Measurements from ENCODE around the gene ZNF385B.

DNA sequence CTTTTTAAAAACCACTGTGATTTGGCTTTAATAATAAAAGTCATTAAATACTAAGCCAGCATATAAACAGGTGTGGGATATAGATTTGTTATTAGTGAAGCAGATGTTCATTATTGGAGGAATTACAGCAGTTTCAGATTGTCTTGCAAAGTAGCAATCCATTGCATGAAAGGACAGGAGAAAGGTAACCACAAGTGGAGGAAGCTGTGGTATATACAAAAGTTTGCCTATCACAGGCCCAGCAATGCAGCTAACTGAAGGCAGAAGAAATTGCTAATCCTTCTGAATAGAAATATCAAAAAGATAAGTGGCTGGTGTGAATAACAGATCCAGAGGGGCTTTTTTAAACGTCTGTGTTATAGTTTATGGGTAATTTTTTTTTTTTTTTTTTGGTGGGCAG lies 199.4 kb downstream of the ZNF385B start:
- TF ChIP-seq, protein P1, sequence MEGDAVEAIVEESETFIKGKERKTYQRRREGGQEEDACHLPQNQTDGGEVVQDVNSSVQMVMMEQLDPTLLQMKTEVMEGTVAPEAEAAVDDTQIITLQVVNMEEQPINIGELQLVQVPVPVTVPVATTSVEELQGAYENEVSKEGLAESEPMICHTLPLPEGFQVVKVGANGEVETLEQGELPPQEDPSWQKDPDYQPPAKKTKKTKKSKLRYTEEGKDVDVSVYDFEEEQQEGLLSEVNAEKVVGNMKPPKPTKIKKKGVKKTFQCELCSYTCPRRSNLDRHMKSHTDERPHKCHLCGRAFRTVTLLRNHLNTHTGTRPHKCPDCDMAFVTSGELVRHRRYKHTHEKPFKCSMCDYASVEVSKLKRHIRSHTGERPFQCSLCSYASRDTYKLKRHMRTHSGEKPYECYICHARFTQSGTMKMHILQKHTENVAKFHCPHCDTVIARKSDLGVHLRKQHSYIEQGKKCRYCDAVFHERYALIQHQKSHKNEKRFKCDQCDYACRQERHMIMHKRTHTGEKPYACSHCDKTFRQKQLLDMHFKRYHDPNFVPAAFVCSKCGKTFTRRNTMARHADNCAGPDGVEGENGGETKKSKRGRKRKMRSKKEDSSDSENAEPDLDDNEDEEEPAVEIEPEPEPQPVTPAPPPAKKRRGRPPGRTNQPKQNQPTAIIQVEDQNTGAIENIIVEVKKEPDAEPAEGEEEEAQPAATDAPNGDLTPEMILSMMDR (tag by site-specific recombination; IDR thresholded peaks at IDR 0.05) = no peak
- TF ChIP-seq KLF9 (tag by site-specific recombination; IDR thresholded peaks at IDR 0.05; ENCODE audit: low read depth) = no peak
- TF ChIP-seq SP2 (tag by site-specific recombination; IDR thresholded peaks at IDR 0.05) = no peak
- TF ChIP-seq ZBTB17 (tag by site-specific recombination; IDR thresholded peaks at IDR 0.05) = no peak
- no peak for TF ChIP-seq ZBTB48 (tag by site-specific recombination; IDR thresholded peaks at IDR 0.05)
- no peak for TF ChIP-seq ZNF146 (tag by site-specific recombination; IDR thresholded peaks at IDR 0.05)
- TF ChIP-seq ZBTB21 (tag by site-specific recombination; IDR thresholded peaks at IDR 0.05) = no peak
- no peak for TF ChIP-seq ZNF654 (tag by site-specific recombination; IDR thresholded peaks at IDR 0.05; ENCODE audit: low read depth)
- TF ChIP-seq, protein P2, sequence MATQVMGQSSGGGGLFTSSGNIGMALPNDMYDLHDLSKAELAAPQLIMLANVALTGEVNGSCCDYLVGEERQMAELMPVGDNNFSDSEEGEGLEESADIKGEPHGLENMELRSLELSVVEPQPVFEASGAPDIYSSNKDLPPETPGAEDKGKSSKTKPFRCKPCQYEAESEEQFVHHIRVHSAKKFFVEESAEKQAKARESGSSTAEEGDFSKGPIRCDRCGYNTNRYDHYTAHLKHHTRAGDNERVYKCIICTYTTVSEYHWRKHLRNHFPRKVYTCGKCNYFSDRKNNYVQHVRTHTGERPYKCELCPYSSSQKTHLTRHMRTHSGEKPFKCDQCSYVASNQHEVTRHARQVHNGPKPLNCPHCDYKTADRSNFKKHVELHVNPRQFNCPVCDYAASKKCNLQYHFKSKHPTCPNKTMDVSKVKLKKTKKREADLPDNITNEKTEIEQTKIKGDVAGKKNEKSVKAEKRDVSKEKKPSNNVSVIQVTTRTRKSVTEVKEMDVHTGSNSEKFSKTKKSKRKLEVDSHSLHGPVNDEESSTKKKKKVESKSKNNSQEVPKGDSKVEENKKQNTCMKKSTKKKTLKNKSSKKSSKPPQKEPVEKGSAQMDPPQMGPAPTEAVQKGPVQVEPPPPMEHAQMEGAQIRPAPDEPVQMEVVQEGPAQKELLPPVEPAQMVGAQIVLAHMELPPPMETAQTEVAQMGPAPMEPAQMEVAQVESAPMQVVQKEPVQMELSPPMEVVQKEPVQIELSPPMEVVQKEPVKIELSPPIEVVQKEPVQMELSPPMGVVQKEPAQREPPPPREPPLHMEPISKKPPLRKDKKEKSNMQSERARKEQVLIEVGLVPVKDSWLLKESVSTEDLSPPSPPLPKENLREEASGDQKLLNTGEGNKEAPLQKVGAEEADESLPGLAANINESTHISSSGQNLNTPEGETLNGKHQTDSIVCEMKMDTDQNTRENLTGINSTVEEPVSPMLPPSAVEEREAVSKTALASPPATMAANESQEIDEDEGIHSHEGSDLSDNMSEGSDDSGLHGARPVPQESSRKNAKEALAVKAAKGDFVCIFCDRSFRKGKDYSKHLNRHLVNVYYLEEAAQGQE (tag by site-specific recombination; IDR thresholded peaks at IDR 0.05) = no peak
- TF ChIP-seq SETDB1 (IDR thresholded peaks at IDR 0.05; ENCODE audit: insufficient read length, low read length) = no peak
- TF ChIP-seq YY1 (tag by site-specific recombination; IDR thresholded peaks at IDR 0.05) = no peak
